GM18867 (cell line): ENCODE results near the gene ITPR1.
A peak's percentile ranks its signal among the peaks of the same experiment; 100 is the strongest.

Experiments used
- ATAC-seq: cut with Tn5 transposase; IDR thresholded peaks from one replicate; pipeline ENCODE4 v1.9.1; 2021; ENCODE audit warnings: mild to moderate bottlenecking, moderate library complexity; ENCODE audit not compliant: unreplicated experiment

ITPR1 gene

DNA sequence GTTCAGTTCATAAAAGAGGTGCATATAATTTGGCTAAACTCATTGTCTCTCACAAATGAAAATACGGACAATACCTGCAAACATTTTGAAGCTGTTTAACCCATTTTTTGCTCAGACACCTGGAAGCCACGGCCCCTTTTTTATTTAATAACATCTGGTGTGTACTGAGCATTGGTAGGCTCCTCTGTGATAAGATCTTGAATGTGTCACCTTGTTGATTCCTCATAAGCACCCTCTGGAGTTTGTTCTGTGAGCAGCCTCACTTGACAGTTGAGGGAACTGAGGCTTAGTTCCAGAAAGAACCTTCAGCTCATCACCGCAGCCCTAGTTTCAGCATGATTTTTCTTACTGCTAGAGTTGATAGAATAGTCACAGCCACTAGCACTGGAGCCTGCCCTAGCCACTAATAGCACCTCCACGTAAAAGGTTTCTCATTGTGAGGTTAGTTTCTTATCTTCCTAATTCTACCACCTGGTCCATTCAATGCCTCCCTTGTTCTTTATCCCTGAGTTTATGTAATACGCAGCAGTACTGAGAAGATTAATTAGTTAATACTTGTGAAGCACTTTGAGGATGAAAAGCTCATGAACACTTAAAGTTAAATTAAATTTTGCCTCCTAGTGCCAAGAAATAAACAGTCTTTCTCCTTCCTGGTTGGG is 71.9 kb downstream of the ITPR1 start:
- ATAC-seq, result no peak

DNA sequence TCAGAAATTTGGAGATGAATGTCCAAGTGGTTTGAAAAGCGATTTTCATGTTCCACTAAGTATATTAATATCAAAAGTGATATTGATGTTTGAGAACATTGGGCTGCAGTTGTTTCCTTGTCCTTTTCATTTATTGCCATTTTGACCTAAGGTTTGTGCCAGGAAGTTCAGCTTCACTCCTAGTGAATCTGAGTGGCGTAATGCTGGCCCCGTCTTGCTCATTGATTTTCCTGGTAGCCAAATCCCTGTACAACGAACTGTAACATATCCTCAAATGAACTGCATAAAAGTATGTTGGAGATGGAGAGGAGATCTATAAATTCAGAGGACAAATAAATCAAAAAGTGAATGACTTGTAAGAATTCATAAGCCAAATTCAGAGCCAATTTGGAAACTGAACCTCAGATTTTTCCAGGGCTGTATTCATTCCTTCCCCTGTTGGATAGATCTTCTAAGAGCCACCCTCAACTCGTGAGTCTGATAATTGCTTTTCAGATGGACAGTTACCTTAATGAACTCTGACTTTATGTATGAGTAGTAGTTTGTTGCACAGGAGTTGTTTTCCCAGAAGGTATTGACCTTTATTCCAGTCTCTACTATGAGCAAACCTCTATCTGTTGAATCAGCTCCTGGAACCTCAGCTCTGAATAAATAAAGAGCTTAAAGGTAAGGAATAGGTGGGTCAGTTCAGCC is 72.8 kb downstream of the ITPR1 start:
- no peak for ATAC-seq

DNA sequence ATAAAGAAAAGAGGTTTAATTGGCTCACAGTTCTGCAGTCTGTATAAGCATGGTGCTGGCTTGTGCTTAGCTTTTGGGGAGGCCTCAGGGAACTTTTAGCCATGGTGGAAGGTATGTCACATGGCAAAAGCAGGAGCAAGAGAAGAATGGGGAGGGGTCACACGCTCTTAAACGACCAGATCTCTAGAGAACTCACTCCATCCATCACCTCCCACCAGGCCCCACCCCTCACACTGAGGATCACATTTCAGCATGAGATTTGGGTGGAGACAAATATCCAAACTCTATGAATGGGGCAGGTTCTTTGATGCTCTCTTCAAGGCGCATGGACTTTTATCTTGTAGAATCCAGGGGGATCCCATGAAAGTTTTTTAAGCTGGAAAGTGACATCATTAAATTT is 75.7 kb downstream of the ITPR1 start:
- ATAC-seq, result no peak

DNA sequence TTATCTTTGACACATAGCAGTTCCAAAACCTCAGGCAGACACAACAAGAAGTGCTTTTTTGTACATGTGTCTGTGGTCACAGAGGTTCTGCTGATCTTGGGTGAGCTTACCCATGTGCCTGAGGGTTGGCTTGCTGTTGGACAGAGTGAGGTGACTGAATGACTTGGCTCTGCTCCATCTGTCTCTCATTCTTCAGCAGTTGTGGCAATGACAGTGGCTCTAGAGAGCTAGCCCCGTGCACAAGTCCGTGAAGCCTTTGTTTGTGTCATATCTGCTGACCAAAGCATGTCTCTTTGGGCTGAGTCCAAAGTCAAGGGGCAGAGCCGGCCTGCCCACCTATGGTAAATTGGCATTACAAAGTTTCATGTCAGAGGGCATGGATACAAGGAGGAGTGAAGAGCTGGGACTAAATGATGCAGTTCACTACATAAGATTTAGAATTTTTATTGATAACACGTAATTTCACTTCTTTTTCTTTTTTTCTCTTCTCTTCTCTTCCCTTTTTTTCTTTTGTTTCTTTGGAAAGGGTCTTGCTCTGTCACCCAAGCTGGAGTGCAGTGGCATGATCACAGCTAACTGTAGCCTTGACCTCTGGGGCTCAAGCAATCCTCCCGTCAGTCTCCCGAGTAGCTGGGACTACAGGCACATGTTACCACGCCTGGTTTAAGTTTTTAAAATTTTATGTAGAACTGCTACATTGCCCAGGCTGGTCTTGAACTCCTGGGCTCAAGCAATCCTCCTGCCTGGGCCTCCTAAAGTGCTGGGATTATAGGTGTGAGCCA is 77.9 kb downstream of the ITPR1 start:
- ATAC-seq, result no peak

GRCh38 chr3:4571690-4572334 is 78.7 kb downstream of the ITPR1 start:
- ATAC-seq, result peak; percentile 62

GRCh38 chr3:4573153-4573552 is 80.0 kb downstream of the ITPR1 start:
- ATAC-seq, result no peak

GRCh38 chr3:4574426-4574965 is 81.3 kb downstream of the ITPR1 start:
- no peak for ATAC-seq

GRCh38 chr3:4575381-4575780 is 82.2 kb downstream of the ITPR1 start:
- ATAC-seq, result no peak

DNA sequence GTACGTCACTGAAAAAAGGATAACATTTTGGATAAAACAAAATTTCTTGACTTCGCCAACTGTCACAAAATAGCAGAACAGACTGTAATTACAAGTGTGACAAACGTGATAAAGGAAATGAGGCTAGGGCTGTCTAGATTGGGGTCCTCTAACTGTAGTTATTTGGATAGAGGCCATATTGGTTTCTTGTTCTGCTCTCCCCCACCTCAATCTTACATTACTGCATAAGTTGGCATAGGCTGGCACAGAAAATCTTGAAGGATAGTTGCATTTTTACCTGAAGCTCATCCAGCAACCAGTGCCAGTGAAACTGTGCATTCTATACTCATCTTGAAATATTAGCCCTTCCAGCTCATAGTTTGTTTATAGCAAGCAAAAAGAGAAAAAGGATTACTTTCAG is 84.6 kb downstream of the ITPR1 start:
- no peak for ATAC-seq

GRCh38 chr3:4580346-4581123 is 87.4 kb downstream of the ITPR1 start:
- ATAC-seq, result no peak

GRCh38 chr3:4581124-4581424 is 87.9 kb downstream of the ITPR1 start:
- ATAC-seq, result no peak

DNA sequence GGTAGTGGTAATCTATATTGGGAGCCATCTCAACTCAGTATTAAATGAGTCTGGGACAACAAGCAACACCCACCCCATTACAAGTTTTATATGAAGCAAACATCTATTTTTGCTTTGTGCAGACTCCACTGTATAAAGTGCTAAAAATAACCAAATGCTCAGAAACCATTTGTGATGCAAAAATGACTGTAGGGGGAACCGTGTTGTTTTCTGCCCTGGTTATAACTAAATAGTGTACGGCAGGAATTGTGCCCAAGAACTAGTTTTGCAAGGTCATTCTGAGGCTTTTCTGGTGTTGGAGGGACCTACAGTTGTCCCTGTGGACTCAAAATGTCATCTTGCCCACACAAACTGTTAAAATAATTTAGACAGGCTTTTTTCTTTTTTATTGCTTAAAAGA is 88.3 kb downstream of the ITPR1 start:
- no peak for ATAC-seq

DNA sequence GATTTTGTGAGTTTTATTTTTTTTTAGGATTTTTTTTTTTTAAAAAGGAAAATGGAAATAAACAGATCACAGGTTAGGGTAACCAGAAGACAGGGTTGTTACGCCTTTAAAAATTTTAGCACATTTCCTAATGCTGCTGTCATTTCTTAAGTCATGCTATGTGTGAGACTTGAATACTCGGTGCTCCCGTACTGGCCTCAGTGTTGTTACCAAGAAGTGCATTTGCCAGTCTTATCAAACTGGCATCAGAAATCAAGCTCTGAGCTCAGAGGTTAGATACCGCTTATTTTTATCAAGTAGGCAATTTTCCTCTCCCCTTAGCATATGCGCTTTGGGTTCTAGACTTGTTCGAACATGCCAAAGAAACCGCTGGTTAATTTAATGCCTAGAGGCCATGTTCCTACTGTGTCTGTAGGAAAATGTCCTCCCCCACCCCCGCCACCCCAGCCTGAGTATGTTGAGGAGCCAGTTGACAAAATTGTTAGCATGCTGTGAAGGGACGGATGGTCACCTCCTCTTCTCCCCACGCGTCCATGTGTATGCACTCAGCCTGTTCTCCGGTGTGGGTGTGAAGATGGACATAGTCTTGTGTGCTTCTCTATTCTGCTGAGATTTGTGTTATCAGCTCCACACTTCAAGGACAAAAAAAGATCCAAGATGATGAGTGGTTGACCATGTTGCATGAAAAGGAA is 88.9 kb downstream of the ITPR1 start:
- ATAC-seq, result no peak

DNA sequence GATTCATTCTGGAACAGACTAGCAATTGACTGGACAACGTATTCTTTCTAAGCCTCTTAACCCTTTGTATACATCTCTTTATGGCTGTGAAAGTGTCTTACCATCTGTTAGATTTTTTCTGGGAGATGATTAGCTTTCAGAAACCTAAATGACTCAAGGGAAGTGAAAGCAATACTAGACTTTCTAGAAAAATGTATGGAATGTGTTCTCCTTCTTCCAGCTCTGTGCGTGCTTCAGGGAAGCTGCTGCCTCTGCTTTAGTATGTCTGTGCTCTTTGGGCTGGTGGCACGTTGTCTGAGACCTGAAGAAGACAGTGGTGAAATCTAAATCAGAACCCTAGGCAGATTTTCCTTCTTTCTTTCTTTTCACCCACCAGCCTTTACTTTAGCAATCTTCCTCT is 89.5 kb downstream of the ITPR1 start:
- ATAC-seq, result no peak

GRCh38 chr3:4583416-4583815 is 90.3 kb downstream of the ITPR1 start:
- no peak for ATAC-seq

- peak; percentile 57 for ATAC-seq
These were observed 91.5 kb downstream of the ITPR1 start for GRCh38 chr3:4584456-4585249.

DNA sequence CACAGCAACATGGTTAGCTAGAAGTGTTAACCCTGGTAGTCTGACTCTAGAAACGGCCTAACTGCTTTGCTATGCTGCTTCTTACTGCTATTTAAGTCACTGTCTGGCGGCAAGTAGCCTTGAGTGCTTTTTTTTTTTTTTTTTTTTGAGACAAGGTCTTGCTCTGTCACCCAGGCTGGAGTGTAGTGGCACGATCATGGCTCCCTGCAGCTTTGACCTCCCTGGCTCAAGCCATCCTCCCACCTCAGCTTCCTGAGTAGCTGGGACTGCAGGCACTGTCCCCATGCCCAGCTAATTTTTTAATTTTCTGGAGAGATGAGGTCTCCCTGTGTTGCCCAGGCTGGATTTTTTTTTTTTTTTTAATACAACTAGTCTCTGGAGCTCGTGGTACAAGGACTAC is 93.2 kb downstream of the ITPR1 start:
- no peak for ATAC-seq

GRCh38 chr3:4587061-4587837 is 94.1 kb downstream of the ITPR1 start:
- ATAC-seq, result no peak

DNA sequence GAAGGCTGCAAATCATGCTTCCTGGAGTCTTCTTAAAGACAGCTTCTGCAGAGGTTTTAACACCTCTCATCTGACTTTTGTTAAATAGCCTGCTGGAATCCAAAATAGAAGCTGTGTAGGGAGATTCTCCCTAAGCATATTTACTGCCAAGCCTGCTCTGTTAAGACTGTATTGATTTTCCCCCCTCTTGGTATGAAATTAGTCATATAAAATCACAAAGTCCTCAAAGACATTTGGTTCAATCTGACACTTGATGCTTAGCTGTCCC is 94.6 kb downstream of the ITPR1 start:
- no peak for ATAC-seq
